GM12892 (cell line): ENCODE results near the gene ZNF460.

Experiments used
- POLR2A ChIP-seq: IDR thresholded peaks from 2 replicates; pipeline ENCODE4 v1.6.1; 2011; ENCODE audit warnings: low read depth, low read length, control low read depth
- POLR2AphosphoS5 ChIP-seq: IDR thresholded peaks from 2 replicates; pipeline ENCODE4 v1.6.1; 2011; ENCODE audit warnings: low read depth, low read length, control low read depth

- TF ChIP-seq POLR2AphosphoS5, result no peak
- TF ChIP-seq POLR2A, result no peak
Observed at GRCh38 chr19:57334191-57334590, 53.9 kb downstream of the ZNF460 start.
